ENCODE results near the gene RIMS4. TPM values are rescaled to one million over a fixed set of nuclear protein-coding genes. Genes with fewer than 3 reads are reported as not detected.

RIMS4 gene
- total RNA-seq, 3 donors from 2014 or later: 0.51 to 2.0 (median 1.4) TPM

GRCh38 chr20:44802702-44803101 is 7.6 kb downstream of the RIMS4 start:
- no peak overlapping the region for H3K4me3 ChIP-seq
- no peak for ATAC-seq
- intact Hi-C loops (cut with DNase I, micrococcal nuclease): no loop called here
- no peak for DNase-seq
- no peaks in the 10 kb centered on the region for H3K36me3 ChIP-seq (ENCODE audit: low read depth)
- no peak for TF ChIP-seq CTCF (IDR thresholded peaks at IDR 0.05)
- H3K4me1 ChIP-seq (ENCODE audit: low read depth): peaks cover 3% of the 10 kb centered on the region
- H3K9me3 ChIP-seq: no peaks in the 10 kb centered on the region

- H3K4me3 ChIP-seq: no peak overlapping the region
- no peaks in the 10 kb centered on the region for H3K36me3 ChIP-seq (ENCODE audit: low read depth)
- peak in 1 of 3 donors; percentile 46 for DNase-seq
- TF ChIP-seq CTCF (IDR thresholded peaks at IDR 0.05): no peak
- peaks cover 3% of the 10 kb centered on the region for H3K4me1 ChIP-seq (ENCODE audit: low read depth)
- no peaks in the 10 kb centered on the region for H3K9me3 ChIP-seq
- no peak for ATAC-seq
- intact Hi-C loops (cut with DNase I, micrococcal nuclease): no loop called here
Observed at GRCh38 chr20:44800391-44801046, 9.8 kb downstream of the RIMS4 start.

GRCh38 chr20:44799691-44800090 is 10.7 kb downstream of the RIMS4 start:
- Histone ChIP-seq H3K4me1 (ENCODE audit: low read depth) (peaks cover 3% of the 10 kb centered on the region), H3K9me3 (no peaks in the 10 kb centered on the region), H3K4me3 (no peak overlapping the region), H3K36me3 (ENCODE audit: low read depth) (no peaks in the 10 kb centered on the region)
- intact Hi-C loops (cut with DNase I, micrococcal nuclease): no loop called here
- DNase-seq (no peak), ATAC-seq (no peak)
- no peak for TF ChIP-seq CTCF (IDR thresholded peaks at IDR 0.05)

- intact Hi-C loops (cut with DNase I, micrococcal nuclease): no loop called here
- no peak for ATAC-seq
Observed at GRCh38 chr20:44796758-44797457, 13.4 kb downstream of the RIMS4 start.

GRCh38 chr20:44796311-44796710 is 14.0 kb downstream of the RIMS4 start:
- DNase-seq (no peak), ATAC-seq (no peak)
- intact Hi-C loops (cut with DNase I, micrococcal nuclease): no loop called here
- H3K4me3 ChIP-seq: no peak overlapping the region
- no peaks in the 10 kb centered on the region for H3K36me3 ChIP-seq (ENCODE audit: low read depth)
- H3K4me1 ChIP-seq (ENCODE audit: low read depth): peaks cover 2% of the 10 kb centered on the region
- no peak for TF ChIP-seq CTCF (IDR thresholded peaks at IDR 0.05)
- no peaks in the 10 kb centered on the region for H3K9me3 ChIP-seq

More at GRCh38 chr20:44796758-44797457, 13.4 kb downstream of the RIMS4 start:
- Histone ChIP-seq H3K4me3 (no peak overlapping the region), H3K9me3 (no peaks in the 10 kb centered on the region), H3K36me3 (ENCODE audit: low read depth) (no peaks in the 10 kb centered on the region), H3K4me1 (ENCODE audit: low read depth) (peaks cover 3% of the 10 kb centered on the region)
- no peak for TF ChIP-seq CTCF (IDR thresholded peaks at IDR 0.05)
- DNase-seq: no peak
